Ramos (cell line): Measurements from ENCODE around the gene TUBB1.
"Not testable (repeated sequence)": the region's sequence is repeated elsewhere in the genome, so short reads cannot be mapped to it uniquely, and the experiment has no call there.

Experiments
- in situ Hi-C: fragments of 300-500 bp; cut with MboI; formaldehyde crosslinking; loops from one replicate; pipeline ENCODE4 v1.14.3; 2022; ENCODE audit warnings: low sequenced_read_pairs; ENCODE audit not compliant: unreplicated experiment

The TUBB1 gene

DNA sequence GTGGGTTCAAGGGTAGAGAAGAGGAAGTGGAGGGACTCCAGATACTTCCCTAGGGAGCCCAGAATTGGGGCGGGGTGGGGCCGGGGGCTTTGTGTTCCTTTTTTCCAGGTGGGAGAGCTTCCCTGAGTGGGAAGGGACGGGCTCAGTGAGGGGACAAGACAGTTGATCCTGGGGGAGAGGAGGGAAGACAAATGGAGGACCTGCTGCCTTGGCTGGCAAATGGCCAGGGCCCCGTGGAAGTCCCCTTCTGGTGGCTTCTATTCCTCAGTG, 14.8 kb upstream of the TUBB1 start:
- in situ Hi-C loops = no loop called here

DNA sequence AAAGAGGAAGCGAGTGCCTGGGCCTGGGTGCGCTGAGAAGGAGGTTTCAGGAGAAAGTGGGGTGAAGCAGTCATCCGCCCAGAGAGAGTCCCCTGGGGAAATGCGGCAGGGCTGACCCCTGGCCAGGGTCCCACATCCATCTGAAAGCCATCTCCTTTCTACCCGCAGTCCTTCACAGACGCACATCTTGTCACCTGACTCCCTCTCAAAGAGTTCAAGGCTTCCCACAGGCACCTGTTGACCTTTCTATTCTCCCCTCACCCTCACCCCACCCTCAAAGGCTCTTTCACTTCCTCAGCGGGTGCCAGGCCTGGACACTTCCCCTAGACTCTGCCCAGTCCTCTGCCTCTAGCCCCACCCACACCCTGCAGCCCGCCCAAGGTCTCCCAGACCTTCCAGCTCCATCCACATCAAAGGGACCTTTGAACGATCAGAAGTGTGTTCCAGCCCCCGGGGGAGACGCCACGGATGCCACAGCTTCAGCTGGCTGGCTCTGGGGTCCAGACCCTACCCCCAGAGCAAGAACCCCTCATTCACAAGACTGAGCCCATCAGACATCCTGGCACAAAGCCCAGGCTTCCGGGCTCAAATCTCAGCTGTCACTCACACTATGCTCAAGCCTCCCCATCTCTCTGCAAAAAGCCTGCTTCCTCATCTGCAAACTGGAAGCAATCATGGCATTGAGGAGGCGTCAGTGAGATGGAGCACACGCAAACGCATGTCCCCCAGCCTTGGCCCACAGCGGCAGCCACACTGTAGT, 14.3 kb upstream of the TUBB1 start:
- in situ Hi-C loops = no loop called here

GRCh38 chr20:59005523-59006166, 13.6 kb upstream of the TUBB1 start:
- in situ Hi-C loops = no loop called here

GRCh38 chr20:59006167-59006863, 12.9 kb upstream of the TUBB1 start:
- in situ Hi-C loops = no loop called here

DNA sequence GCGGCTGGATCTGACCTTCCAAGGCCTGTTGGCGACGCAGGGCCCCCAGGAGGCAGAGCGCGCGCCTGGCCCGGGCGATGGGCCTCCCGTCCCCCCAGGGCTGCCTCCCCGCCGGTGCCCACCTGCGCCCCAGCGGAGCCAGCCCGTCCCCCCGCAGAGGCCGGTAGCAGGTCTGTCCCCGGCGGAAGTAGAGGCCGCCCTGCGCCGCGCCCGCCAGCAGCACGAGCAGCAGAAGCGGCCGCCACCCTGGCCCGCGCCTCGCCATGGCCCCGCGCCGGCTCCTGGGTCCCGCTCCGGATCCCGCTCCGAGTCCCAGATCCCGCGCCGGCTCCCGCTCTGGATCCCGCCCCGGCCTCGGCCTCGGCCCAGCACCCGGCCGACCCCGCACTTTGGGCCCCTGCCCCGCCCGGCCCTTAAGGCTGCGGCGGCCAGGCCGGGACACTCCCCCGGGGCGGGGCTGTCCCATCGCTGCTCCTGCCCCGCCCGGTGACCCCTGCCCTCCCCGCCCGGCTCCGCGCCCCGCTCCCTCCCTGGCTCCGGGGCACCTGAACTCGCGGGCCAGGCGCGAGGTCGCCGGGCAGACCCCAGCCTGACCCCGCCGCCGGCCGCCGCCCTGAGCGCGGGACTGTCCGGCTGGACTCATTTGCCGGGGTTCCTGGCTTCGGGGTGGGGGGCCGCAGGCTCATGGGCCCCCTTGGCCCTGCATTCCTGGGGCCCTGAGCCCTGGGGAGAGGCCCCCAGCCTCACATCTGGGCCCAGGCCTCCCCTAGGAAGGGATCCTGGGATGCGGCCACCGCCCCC, 12.2 kb upstream of the TUBB1 start, which contains the start of gene CTSZ:
Gene CTSZ (minus strand): TSS at position 391 of the 801 bp plus-strand sequence. CDS start 126 bp downstream, at position 265.
- in situ Hi-C loops = no loop called here

DNA sequence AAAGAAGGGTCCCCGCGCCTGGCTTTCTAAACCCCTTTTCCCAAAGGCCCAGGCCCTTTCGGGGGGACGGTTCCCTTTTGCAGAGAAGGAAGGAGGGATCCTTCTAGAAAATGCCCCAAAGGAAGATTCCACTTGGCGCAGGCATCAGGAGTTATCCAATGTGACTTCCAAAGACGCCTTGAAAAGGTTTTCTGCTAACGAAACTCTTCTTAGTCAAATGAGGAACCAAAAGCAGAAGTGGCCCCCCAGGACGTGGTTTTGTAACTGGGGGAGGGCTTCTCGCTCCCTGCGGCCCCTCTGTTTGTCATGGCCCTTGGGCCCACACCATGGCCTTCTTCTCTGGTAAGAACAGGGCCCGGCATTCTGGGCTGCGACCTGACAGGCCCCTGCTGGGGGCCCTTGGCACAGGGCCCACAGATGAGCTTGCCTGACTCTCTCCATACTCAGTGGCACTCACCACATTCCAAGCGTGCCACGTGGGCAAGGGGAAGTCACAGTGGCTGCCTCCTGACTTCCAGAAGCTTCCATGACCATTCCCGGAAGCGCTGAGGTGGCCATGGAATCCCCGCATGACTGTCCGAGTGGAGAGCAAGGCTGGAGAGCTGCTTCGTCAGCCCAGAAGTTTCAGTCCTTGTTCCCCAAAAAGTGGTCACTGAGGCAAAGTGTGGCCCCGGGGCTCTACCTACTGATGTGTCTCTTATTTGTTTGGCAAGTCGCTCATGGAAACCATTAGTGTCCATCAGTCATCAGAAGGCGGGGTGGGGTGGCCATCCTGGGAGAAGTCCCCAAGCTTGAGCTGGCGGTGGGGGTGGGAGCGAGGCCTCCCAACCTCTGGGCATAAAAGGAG, 11.3 kb upstream of the TUBB1 start:
- in situ Hi-C loops = no loop called here

DNA sequence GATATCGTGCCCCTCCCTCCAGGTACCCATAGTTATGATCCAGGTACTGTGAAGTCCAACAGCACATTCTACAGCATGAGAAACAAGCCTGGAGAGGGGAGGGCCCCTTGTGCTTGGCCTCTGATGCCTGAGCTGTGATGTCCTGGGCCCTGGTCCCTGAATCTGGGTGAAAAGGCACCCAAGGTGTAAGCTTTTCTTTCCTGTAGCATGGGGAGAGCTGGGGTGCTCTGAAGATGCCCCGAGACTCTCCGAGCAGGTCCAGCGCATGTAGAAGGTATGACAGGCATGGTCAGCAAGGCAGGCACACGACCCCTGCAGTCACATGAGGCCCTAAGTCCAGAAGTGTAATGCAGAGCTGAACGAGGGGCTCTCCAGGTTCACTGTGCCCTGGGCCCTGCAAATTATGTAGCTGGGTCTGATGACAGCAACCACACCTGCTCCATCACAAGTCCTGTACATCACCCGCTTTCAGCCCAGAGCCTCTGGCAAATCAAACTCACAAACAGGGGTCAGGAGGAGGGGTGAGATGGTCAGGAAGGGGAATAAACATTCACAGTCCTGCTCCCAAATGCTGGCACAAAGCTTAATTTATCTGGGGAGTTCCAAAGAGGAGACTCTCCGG, 10.4 kb upstream of the TUBB1 start:
- in situ Hi-C loops = no loop called here

DNA sequence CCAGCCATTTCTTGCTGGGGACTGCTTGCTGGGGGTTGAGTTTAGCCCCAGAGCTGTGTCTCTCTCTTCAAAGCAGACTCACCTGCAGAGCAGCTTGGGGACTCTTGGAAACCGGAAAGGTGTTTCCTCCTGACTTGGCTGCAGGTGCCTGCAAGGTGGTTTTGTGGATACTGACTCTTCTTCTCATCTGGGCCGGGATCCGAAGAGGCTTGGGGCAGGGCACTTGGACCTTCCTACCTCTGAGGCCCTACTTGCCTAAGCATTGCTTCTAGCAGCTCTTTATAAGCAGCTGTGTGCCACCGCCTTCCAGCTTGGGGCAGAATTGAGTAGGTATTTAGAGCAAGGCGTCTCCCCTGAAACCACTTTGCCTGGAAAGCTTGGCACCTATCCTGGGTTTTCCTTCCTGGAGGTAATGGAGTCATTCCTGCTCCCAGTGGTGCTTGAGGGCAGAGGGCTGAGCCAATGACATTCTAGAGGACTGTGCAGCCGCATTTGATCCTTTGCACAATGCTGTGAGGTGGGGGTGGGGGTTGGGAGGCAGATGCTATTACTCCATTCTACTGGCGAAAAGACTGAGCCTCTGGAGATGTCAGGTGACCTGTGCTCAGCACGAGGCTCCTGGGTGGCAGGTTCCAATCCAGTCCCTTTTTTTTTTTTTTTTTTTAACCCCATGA, 8.8 kb upstream of the TUBB1 start:
- in situ Hi-C loops = no loop called here

- in situ Hi-C loops = no loop called here
Observed at GRCh38 chr20:59010995-59011873, 8.0 kb upstream of the TUBB1 start.

- in situ Hi-C loops = not testable (repeated sequence)
Observed at GRCh38 chr20:59011874-59012157, 7.4 kb upstream of the TUBB1 start.

DNA sequence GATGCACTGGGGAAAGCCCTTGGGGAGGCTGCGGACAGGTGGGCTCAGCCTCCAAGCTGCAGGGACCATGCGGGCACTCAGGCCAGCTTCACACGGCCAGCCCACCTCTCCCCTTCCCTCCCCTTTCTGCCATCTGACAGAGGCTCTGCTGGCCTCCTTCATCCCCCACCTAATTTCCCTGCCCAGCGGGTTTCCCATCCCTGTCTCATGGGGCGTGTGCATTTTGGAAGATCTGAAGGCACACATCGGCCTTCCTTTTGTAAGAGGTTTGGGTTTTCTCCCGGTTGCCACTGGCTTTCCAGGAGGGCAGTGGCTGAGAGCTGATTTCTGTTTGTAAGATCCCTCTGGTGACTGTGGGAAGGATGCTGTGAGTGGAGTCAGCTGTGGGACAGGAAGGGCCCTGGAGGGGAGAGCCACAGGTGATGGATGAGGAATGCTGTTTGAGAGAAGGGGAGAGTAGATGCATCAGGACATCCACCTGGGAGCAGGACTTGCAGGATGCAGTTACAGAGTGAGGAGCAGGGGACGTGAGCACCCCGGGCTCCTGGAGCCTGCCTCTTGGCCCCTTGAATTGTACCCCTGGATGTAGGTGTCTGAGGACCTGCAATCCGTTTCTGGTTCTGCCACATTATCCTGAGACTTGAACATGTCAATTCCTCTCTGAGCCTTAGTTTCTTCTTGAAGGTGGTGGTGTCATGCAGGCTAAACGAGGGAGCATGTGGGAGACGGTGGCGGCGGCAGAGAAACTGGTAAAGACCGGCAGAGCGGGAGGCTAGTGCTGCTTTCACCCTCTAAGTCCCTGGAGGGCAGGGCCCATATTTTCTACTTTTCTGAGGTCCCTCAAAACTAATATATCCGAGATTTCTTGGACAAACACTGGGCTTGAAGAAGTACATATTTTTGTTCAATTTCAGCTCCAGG, 5.9 kb upstream of the TUBB1 start:
- in situ Hi-C loops = no loop called here

DNA sequence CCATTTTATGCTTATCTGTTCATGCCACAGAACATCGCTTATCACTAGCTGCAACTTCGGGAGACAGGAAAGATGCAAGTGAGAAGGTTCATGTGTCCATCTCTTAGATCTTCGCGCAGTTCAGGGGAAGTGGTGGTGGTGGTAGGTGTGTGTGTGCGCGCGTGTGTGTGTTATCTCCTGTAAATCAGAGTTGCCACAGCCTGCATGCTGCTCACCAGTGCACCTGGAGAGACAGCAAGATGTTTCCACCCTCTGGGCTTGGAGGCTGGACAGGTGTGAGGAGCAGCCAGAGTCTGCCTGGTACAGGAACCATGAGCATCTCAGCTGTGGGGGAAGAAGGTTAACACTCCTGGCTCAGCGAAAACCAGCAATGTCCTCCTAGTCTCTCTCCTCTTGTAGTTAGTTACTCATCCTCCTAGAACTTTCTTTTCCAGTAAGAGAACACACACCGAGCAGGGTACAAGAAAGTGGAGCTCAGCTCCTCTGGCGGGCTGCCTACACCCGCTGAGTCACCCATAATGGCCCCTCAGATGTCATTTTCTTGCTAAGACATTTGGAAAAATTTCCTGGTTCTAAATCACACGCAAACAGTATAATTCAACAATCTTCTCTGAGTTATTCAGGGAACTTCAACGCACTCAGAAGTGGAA, 5.1 kb upstream of the TUBB1 start:
- in situ Hi-C loops = no loop called here

GRCh38 chr20:59014680-59015389, 4.4 kb upstream of the TUBB1 start:
- in situ Hi-C loops = no loop called here

- in situ Hi-C loops = no loop called here
Observed at GRCh38 chr20:59015411-59015810, 3.8 kb upstream of the TUBB1 start.

- in situ Hi-C loops = no loop called here
Observed at GRCh38 chr20:59015812-59016711, 3.2 kb upstream of the TUBB1 start.
